Skeletal muscle cell (primary cell): Measurements from ENCODE around the gene CHMP5.

Source experiments
- DNase-seq: peaks from one replicate; pipeline ENCODE4 v3.0.0-alpha.2; 2010; ENCODE audit warnings: low read depth
- H3K4me3 ChIP-seq: 2 replicates; pipeline ENCODE4 v1.5.1; 2011; ENCODE audit warnings: low read depth, mild to moderate bottlenecking, control low read depth, low read length, moderate library complexity

The CHMP5 gene

GRCh38 chr9:33267151-33267767, 2.4 kb downstream of the CHMP5 start:
- DNase-seq: no peak
- H3K4me3 ChIP-seq: no peak overlapping the region

- no peak overlapping the region for H3K4me3 ChIP-seq
- no peak for DNase-seq
Measured at GRCh38 chr9:33270146-33270545, 5.3 kb downstream of the CHMP5 start.

GRCh38 chr9:33272061-33272460, 7.2 kb downstream of the CHMP5 start:
- DNase-seq: no peak
- no peak overlapping the region for H3K4me3 ChIP-seq

- no peak for DNase-seq
- H3K4me3 ChIP-seq: no peak overlapping the region
Measured at GRCh38 chr9:33273266-33273971, 8.6 kb downstream of the CHMP5 start.

- no peak for DNase-seq
- H3K4me3 ChIP-seq: no peak overlapping the region
Measured at GRCh38 chr9:33273972-33274328, 9.1 kb downstream of the CHMP5 start.

- no peak for DNase-seq
Measured at GRCh38 chr9:33277484-33277883, 12.6 kb downstream of the CHMP5 start.

GRCh38 chr9:33285502-33285901, 20.7 kb downstream of the CHMP5 start:
- no peak overlapping the region for H3K4me3 ChIP-seq
- DNase-seq: no peak

More at GRCh38 chr9:33277484-33277883, 12.6 kb downstream of the CHMP5 start:
- H3K4me3 ChIP-seq: no peak overlapping the region

- H3K4me3 ChIP-seq: no peak overlapping the region
- DNase-seq: no peak
Measured at GRCh38 chr9:33287087-33287490, 22.2 kb downstream of the CHMP5 start.

GRCh38 chr9:33288235-33288634, 23.4 kb downstream of the CHMP5 start:
- no peak for DNase-seq
- no peak overlapping the region for H3K4me3 ChIP-seq

GRCh38 chr9:33288828-33289483, 24.1 kb downstream of the CHMP5 start:
- no peak overlapping the region for H3K4me3 ChIP-seq
- no peak for DNase-seq

GRCh38 chr9:33289496-33289895, 24.6 kb downstream of the CHMP5 start:
- DNase-seq: no peak
- peak overlapping the region; percentile 88 for H3K4me3 ChIP-seq

- no peak for DNase-seq
- H3K4me3 ChIP-seq: peak overlapping the region; percentile 88
Measured at GRCh38 chr9:33289936-33290246, 25.0 kb downstream of the CHMP5 start.

GRCh38 chr9:33290247-33291030, 25.6 kb downstream of the CHMP5 start, which contains the start of gene NFX1:
Gene NFX1, plus strand, starts transcription at chr9:33290516. Its CDS starts 57 bp downstream, at chr9:33290573.
- peak; percentile 98 for DNase-seq
- H3K4me3 ChIP-seq: peak within 1 kb of the TSS; percentile 88

- no peak for DNase-seq
- peak overlapping the region; percentile 88 for H3K4me3 ChIP-seq
Measured at GRCh38 chr9:33291031-33291397, 26.2 kb downstream of the CHMP5 start.

GRCh38 chr9:33291901-33292300, 27.1 kb downstream of the CHMP5 start:
- no peak for DNase-seq
- no peak overlapping the region for H3K4me3 ChIP-seq

- no peak for DNase-seq
- H3K4me3 ChIP-seq: no peak overlapping the region
Measured at GRCh38 chr9:33293782-33294181, 28.9 kb downstream of the CHMP5 start.

- H3K4me3 ChIP-seq: no peak overlapping the region
- no peak for DNase-seq
Measured at GRCh38 chr9:33294670-33295432, 30.0 kb downstream of the CHMP5 start.

GRCh38 chr9:33295571-33295970, 30.7 kb downstream of the CHMP5 start:
- H3K4me3 ChIP-seq: no peak overlapping the region
- DNase-seq: no peak

- no peak overlapping the region for H3K4me3 ChIP-seq
- DNase-seq: no peak
Measured at GRCh38 chr9:33297432-33297831, 32.6 kb downstream of the CHMP5 start.
